IMR-90 (cell line): ENCODE data around the gene TRIM71.

ENCODE experiments used
- CEBPB ChIP-seq: IDR thresholded peaks from 2 replicates; pipeline ENCODE4 v1.6.1; 2012; ENCODE audit warnings: low read depth, low read length, improper control_type of control experiment
- CHD1 ChIP-seq: IDR thresholded peaks from 2 replicates; pipeline ENCODE4 v1.6.1; 2012; ENCODE audit warnings: low read depth, low read length, improper control_type of control experiment
- CTCF ChIP-seq: conservative IDR thresholded peaks from 2 replicates; pipeline ENCODE4 v1.5.1; 2012; ENCODE audit warnings: mild to moderate bottlenecking, low read depth, low read length, improper control_type of control experiment
- ELK1 ChIP-seq: fragments of 150-350 bp; IDR thresholded peaks from 2 replicates; pipeline ENCODE4 v1.6.1; 2016; ENCODE audit warnings: low read depth, mild to moderate bottlenecking, low read length, moderate library complexity, borderline replicate concordance
- FOS ChIP-seq: fragments of 150-350 bp; IDR thresholded peaks from 2 replicates; pipeline ENCODE4 v1.6.1; 2016; ENCODE audit warnings: low read depth, low read length
- MAFK ChIP-seq: IDR thresholded peaks from 2 replicates; pipeline ENCODE4 v1.6.1; 2012; ENCODE audit warnings: low read depth, low read length, improper control_type of control experiment
- MXI1 ChIP-seq: IDR thresholded peaks from 2 replicates; pipeline ENCODE4 v1.6.1; 2012; ENCODE audit warnings: low read depth, mild to moderate bottlenecking, low read length, moderate library complexity, borderline replicate concordance
- NFE2L2 ChIP-seq: fragments of 150-350 bp; IDR thresholded peaks from 2 replicates; pipeline ENCODE4 v1.6.1; 2016; ENCODE audit warnings: low read depth, mild to moderate bottlenecking, low read length
- POLR2A ChIP-seq: IDR thresholded peaks from 2 replicates; pipeline ENCODE4 v1.6.1; 2012; ENCODE audit warnings: mild to moderate bottlenecking, low read depth, low read length
- RAD21 ChIP-seq: IDR thresholded peaks from 2 replicates; pipeline ENCODE4 v1.6.1; 2012; ENCODE audit warnings: low read length, improper control_type of control experiment
- RCOR1 ChIP-seq: IDR thresholded peaks from 2 replicates; pipeline ENCODE4 v1.6.1; 2012; ENCODE audit warnings: mild to moderate bottlenecking, low read length, improper control_type of control experiment; ENCODE audit not compliant: insufficient replicate concordance
- RFX5 ChIP-seq: IDR thresholded peaks from 2 replicates; pipeline ENCODE4 v1.8.0; 2012; ENCODE audit warnings: low read depth, mild to moderate bottlenecking, low read length, moderate library complexity
- USF2 ChIP-seq: fragments of 150-350 bp; IDR thresholded peaks from 2 replicates; pipeline ENCODE4 v1.6.1; 2017; ENCODE audit warnings: mild to moderate bottlenecking, antibody characterized with exemption, low read length, low read depth

GRCh38 chr3:32821686-32822296, 4.0 kb downstream of the TRIM71 start:
- TF ChIP-seq POLR2A (no peak), CHD1 (no peak), FOS (no peak), CTCF (no peak), RCOR1 (no peak), NFE2L2 (no peak), ELK1 (no peak), MAFK (no peak), MXI1 (no peak), RAD21 (no peak), RFX5 (no peak), USF2 (no peak), CEBPB (no peak)
